T-helper 1 cell treated with Interleukin-12 subunit alpha and Interleukin-12 subunit beta and Interleukin-4 antibody, amounts not matched to agents 30 μg/mL and 1 μg/mL, for 36 hours (primary cell): ENCODE data around the gene HIC1.

Experiments used
- H3K27ac Mint-ChIP-seq: one replicate; pipeline ENCODE4 v1.8.0; 2021; ENCODE audit warnings: mild to moderate bottlenecking, mixed read lengths
- H3K27me3 Mint-ChIP-seq: one replicate; pipeline ENCODE4 v1.8.0; 2021; ENCODE audit warnings: low read depth, mixed read lengths
- H3K36me3 Mint-ChIP-seq: one replicate; pipeline ENCODE4 v1.8.0; 2021; ENCODE audit warnings: low read depth, mixed read lengths
- H3K4me1 Mint-ChIP-seq: one replicate; pipeline ENCODE4 v1.8.0; 2021; ENCODE audit warnings: low read depth, mixed read lengths
- H3K4me3 Mint-ChIP-seq: one replicate; pipeline ENCODE4 v1.8.0; 2021; ENCODE audit warnings: mild to moderate bottlenecking, moderate library complexity, mixed read lengths
- H3K9me3 Mint-ChIP-seq: one replicate; pipeline ENCODE4 v1.8.0; 2021; ENCODE audit warnings: mixed read lengths

HIC1 gene

DNA sequence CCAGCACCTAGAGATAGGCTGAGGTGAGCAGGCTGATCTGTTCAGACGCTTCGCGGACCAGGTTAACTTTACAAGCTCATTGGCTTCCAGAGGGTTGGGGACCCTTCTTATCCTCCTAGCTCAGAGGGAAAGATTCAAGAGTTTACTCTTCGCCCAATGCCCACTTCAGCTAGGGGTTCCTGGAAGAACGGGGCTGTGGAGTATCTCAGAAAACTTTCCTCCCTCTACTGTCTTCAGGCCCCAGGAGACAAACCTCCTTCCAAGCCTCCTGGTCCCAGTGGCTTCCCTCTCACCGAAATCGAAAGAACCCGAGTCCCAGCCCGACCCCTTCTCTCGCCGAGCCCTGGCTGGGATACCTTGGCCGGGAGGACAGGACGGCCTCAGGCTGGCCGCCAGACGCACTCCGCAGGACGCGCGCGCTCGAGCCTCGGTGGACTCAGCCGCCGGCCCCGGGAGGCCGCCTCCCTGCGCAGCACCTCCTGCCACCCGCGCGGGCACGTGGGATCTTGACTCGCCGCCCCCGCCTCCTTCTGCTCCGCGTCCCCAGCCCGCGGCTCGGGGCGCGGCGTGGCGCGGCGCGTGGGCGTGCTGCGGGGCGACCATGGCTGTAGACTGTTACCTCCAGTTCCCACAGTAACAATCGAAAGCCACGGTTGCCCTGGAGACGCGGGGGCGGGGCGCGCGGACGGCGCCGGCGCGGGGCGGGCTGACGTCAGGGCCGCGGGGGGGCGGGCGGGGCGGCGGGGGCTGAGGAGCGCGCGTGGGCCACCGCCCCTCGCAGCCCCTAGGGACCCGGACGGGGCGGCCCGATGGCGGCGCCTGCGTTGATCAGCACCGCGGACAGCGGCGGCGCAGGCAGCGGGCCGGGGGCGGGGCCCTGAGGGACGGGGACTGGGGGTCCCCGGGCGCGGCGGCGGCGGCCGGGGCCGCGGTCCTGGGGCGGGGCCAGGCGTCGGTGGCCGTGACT is 5.3 kb upstream of the HIC1 start:
- Mint-ChIP-seq H3K4me1 (peaks cover 27% of the 10 kb centered on the region), H3K9me3 (no peaks in the 10 kb centered on the region), H3K27ac (peak overlapping the region; percentile 43)

DNA sequence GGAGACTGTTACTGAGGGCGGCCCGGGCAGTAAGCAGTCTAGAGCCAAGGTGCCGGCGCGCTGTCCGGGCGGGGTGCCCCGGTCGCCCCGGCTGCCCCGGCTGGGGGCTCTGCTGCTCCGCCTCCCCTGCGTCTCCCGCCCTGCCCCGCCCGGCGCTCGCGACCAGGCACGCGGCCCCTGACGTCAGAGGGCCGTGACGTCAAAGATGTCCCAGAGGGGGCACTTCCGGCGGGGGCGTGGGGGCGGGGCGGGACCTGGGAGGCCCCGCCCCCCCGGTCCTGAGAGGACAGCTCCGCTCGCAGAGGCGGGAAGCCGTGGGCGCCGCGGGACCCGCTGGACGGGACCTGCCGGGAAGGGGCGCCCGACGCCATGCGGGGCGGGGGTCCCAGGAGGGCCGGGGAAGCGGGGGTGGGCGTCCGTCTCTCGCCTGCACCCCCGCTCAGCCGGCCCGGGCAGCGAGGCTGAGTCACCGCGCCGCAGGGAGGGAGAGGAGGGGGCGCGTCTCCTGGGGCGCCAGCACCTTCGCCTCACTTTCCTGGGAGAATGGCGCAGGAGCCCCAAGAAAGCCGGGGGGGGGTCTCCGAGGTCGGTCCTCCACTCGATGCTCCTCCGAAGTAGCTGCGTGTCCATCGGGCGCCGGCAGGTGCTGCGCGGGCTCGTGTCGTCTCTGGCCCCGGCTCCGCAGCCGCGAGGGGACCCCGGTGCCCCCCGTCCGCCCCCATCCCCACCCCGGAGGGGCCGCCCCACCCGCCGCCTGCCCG is 4.4 kb upstream of the HIC1 start:
- H3K4me3 Mint-ChIP-seq: no peak overlapping the region
- no peaks in the 10 kb centered on the region for H3K9me3 Mint-ChIP-seq
- no peak overlapping the region for H3K27ac Mint-ChIP-seq
- peaks cover 13% of the 10 kb centered on the region for H3K27me3 Mint-ChIP-seq
- H3K4me1 Mint-ChIP-seq: peaks cover 26% of the 10 kb centered on the region
- no peaks in the 10 kb centered on the region for H3K36me3 Mint-ChIP-seq

More for the DNA sequence above, 5.3 kb upstream of the HIC1 start:
- peaks cover 13% of the 10 kb centered on the region for H3K27me3 Mint-ChIP-seq
- peak overlapping the region; percentile 68 for H3K4me3 Mint-ChIP-seq
- H3K36me3 Mint-ChIP-seq: peaks cover 2% of the 10 kb centered on the region

DNA sequence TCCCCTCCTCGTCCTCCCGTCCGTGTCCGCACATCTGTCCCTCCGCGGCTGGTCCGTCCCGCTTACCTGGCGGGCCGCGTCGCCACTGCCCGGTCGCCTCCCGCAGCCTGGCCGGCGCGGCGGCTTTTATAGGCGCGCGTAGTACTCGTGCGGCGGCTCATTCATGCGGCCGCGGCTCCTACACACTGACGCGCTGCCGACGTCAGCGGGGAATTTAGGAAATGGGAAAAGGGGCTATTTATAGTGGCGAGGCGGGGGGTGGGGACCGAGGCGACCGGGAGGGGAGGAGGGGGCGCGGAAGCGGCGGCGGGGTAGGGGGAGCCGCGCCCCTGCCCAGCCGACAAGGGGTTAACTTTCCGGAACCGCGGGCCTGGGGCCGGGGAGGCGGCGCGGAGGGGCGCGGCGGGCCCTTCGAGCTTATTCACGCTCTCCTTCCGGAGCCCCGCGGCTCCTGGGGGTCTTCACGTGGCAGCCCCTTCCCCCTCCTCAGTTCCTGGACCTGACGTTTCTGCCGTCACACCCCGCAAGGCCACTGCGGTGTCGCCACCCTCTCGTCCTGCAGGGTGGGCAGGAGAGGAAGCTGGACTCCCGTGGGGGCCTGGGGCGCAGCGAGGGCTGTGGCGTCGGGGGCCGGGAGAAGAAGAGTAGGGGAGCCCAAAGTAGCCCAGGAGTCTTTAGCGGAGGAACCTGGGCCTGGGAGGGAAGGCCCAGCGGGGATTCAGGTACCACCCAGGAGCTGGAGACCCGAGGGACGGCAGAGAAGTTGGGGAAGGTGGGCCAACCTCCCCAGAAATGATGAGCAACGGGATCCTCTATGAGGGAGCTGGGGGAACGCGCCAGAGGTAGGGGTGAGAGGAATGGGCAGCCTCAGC is 3.6 kb upstream of the HIC1 start:
- H3K27ac Mint-ChIP-seq: peak overlapping the region; percentile 63
- peaks cover 26% of the 10 kb centered on the region for H3K4me1 Mint-ChIP-seq
- H3K36me3 Mint-ChIP-seq: no peaks in the 10 kb centered on the region
- no peaks in the 10 kb centered on the region for H3K9me3 Mint-ChIP-seq
- H3K4me3 Mint-ChIP-seq: peak overlapping the region; percentile 58
- peaks cover 13% of the 10 kb centered on the region for H3K27me3 Mint-ChIP-seq

DNA sequence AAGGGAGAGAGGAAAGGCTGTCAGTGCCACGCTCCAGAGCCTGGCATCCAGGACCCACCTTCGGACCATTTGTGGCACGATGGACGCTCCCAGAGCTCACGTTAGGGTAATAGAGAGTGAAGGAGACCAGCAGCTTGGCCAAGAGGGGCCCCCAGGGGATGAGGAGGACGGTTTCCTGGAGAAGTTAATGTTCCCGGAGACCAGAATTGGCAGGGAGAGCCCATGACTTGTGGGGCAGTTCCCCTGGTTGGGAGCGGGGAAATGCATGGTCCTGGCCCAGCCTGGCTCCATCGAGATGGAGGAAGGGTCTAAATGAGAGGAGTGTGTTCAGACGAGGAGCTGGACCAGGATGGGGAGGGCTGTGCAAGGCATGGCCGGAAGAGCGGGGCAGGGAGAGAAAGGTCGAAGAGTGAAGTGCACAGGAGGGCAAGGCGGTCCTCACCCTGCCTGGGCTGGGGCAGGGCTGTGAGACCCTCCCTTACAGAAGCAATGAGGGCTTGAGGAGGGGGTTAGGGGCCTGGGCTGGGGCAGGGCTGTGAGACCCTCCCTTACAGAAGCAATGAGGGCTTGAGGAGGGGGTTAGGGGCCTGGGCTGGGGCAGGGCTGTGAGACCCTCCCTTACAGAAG is 2.9 kb upstream of the HIC1 start:
- H3K36me3 Mint-ChIP-seq: no peaks in the 10 kb centered on the region
- peak overlapping the region; percentile 63 for H3K27ac Mint-ChIP-seq

DNA sequence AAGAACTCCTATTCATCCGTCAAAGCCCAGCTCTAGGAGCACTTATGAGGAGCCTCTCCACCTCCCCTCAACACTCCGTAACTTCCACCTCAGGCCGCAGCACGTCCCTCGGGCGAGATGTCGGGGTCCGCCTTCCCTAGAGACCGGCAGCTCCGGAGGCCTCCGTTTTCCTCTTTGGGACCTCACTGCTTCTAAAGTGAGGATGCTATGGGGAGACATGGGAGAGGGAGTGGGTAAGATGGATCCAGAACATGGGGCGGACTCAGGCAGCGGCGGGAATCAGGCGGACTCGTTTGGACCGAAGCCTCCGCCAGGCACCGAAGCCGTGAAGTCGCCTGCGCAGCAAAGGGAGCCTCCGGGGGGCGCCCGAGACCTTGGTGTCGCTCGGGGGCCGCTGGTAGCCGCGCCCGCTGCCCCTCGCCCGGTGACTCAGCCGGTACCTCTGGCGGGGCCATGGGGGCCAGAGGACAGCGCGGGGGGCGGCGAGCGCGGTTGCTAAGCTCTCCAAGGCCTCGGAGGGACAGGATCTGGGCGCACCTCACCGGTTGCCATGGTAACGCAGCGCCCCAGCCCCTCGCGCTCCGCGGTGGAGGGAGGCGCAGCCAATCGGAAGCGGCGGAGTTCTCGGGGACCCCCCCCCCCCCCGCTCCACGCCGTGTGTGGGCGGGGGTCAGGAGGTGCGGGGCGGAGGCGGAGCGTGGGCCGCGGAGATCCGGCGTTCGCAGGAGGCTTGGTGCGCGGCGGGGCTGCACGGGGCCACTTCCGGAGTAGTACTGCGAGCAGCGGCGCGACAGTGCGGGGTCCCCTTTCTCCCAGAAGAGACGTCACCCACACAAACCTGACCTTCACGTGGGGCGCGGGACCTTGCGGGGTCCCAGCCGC is 1.3 kb upstream of the HIC1 start:
- Mint-ChIP-seq H3K9me3 (no peaks in the 10 kb centered on the region), H3K27me3 (peaks cover 13% of the 10 kb centered on the region), H3K4me3 (peak overlapping the region; percentile 84), H3K27ac (peak overlapping the region; percentile 86), H3K4me1 (peaks cover 22% of the 10 kb centered on the region), H3K36me3 (peaks cover 2% of the 10 kb centered on the region)

More for the DNA sequence above, 2.9 kb upstream of the HIC1 start:
- H3K27me3 Mint-ChIP-seq: peaks cover 13% of the 10 kb centered on the region
- no peaks in the 10 kb centered on the region for H3K9me3 Mint-ChIP-seq
- peak overlapping the region; percentile 53 for H3K4me3 Mint-ChIP-seq
- peaks cover 26% of the 10 kb centered on the region for H3K4me1 Mint-ChIP-seq

DNA sequence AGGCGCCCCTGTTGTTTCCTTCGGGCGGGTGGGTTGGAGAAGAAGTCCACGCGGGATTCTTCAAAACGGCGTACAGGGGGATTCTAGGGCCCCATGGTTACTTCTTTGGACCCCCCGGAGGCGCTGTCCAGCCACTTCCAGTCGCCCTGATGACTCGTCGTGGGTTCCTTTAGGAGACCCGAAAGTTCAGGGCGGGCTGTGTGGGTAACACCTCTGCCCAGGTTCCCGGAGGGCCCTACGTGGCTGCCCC is 716 bp upstream of the HIC1 start:
- H3K36me3 Mint-ChIP-seq: peaks cover 2% of the 10 kb centered on the region
- H3K27me3 Mint-ChIP-seq: peaks cover 13% of the 10 kb centered on the region
- H3K4me1 Mint-ChIP-seq: peaks cover 18% of the 10 kb centered on the region
- H3K27ac Mint-ChIP-seq: peak overlapping the region; percentile 86
- peak overlapping the region; percentile 84 for H3K4me3 Mint-ChIP-seq
- H3K9me3 Mint-ChIP-seq: no peaks in the 10 kb centered on the region

DNA sequence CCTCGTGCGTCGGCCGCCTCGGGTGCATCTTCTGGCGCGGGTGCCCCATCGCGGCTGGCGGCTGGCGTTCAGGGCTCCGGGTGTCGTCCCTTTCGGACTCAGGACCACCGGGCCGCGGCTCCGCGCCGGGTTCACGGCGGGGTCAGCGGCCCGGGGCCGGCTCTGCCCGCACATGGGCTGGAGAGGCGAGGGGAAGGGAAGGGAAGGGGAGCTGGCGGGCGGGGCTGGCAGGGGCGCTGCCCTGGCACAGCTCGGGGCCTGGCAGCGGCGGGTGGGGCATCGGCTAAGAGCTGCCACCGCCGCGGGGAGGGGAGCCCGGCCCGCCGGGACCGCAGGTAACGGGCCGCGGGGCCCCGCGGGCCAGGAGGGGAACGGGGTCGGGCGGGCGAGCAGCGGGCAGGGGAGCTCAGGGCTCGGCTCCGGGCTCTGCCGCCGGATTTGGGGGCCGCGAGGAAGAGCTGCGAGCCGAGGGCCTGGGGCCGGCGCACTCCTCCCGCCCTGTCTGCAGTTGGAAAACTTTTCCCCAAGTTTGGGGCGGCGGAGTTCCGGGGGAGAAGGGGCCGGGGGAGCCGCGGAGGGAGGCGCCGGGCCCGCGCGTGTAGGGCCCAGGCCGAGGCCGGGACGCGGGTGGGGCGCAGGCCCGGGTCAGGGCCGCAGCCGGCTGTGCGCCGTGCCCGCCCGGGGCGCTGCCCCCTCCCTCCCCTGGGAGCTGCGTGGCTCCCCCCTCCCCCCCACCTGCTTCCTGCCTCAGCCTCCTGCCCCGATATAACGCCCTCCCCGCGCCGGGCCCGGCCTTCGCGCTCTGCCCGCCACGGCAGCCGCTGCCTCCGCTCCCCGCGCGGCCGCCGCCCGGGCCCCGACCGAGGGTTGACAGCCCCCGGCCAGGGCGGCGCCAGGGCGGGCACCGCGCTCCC is 646 bp downstream of the HIC1 start:
- H3K36me3 Mint-ChIP-seq: peaks cover 13% of the 10 kb centered on the region
- no peak overlapping the region for H3K27ac Mint-ChIP-seq
- peak overlapping the region; percentile 85 for H3K4me3 Mint-ChIP-seq
- no peaks in the 10 kb centered on the region for H3K9me3 Mint-ChIP-seq
- peaks cover 13% of the 10 kb centered on the region for H3K27me3 Mint-ChIP-seq
- H3K4me1 Mint-ChIP-seq: peaks cover 26% of the 10 kb centered on the region

DNA sequence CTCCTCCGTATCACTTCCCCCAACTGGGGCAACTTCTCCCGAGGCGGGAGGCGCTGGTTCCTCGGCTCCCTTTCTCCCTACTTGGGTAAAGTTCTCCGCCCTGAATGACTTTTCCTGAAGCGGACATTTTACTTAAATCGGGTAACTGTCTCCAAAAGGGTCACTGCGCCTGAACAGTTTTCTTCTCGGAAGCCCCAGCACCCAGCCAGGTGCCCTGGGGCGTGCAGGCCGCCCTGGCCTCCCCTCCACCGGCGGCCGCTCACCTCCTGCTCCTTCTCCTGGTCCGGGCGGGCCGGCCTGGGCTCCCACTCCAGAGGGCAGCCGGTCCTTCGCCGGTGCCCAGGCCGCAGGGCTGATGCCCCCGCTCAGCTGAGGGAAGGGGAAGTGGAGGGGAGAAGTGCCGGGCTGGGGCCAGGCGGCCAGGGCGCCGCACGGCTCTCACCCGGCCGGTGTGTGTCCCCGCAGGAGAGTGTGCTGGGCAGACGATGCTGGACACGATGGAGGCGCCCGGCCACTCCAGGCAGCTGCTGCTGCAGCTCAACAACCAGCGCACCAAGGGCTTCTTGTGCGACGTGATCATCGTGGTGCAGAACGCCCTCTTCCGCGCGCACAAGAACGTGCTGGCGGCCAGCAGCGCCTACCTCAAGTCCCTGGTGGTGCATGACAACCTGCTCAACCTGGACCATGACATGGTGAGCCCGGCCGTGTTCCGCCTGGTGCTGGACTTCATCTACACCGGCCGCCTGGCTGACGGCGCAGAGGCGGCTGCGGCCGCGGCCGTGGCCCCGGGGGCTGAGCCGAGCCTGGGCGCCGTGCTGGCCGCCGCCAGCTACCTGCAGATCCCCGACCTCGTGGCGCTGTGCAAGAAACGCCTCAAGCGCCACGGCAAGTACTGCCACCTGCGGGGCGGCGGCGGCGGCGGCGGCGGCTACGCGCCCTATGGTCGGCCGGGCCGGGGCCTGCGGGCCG is 1.6 kb downstream of the HIC1 start:
- Mint-ChIP-seq H3K9me3 (no peaks in the 10 kb centered on the region), H3K27me3 (peaks cover 12% of the 10 kb centered on the region), H3K27ac (peak overlapping the region; percentile 84), H3K4me1 (peaks cover 29% of the 10 kb centered on the region), H3K4me3 (peak overlapping the region; percentile 85), H3K36me3 (peaks cover 16% of the 10 kb centered on the region)

DNA sequence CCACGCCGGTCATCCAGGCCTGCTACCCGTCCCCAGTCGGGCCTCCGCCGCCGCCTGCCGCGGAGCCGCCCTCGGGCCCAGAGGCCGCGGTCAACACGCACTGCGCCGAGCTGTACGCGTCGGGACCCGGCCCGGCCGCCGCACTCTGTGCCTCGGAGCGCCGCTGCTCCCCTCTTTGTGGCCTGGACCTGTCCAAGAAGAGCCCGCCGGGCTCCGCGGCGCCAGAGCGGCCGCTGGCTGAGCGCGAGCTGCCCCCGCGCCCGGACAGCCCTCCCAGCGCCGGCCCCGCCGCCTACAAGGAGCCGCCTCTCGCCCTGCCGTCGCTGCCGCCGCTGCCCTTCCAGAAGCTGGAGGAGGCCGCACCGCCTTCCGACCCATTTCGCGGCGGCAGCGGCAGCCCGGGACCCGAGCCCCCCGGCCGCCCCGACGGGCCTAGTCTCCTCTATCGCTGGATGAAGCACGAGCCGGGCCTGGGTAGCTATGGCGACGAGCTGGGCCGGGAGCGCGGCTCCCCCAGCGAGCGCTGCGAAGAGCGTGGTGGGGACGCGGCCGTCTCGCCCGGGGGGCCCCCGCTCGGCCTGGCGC is 2.4 kb downstream of the HIC1 start:
- H3K4me3 Mint-ChIP-seq: peak overlapping the region; percentile 21
- H3K9me3 Mint-ChIP-seq: no peaks in the 10 kb centered on the region
- no peak overlapping the region for H3K27ac Mint-ChIP-seq

DNA sequence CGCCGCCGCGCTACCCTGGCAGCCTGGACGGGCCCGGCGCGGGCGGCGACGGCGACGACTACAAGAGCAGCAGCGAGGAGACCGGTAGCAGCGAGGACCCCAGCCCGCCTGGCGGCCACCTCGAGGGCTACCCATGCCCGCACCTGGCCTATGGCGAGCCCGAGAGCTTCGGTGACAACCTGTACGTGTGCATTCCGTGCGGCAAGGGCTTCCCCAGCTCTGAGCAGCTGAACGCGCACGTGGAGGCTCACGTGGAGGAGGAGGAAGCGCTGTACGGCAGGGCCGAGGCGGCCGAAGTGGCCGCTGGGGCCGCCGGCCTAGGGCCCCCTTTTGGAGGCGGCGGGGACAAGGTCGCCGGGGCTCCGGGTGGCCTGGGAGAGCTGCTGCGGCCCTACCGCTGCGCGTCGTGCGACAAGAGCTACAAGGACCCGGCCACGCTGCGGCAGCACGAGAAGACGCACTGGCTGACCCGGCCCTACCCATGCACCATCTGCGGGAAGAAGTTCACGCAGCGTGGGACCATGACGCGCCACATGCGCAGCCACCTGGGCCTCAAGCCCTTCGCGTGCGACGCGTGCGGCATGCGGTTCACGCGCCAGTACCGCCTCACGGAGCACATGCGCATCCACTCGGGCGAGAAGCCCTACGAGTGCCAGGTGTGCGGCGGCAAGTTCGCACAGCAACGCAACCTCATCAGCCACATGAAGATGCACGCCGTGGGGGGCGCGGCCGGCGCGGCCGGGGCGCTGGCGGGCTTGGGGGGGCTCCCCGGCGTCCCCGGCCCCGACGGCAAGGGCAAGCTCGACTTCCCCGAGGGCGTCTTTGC is 3.1 kb downstream of the HIC1 start:
- H3K4me1 Mint-ChIP-seq: peaks cover 34% of the 10 kb centered on the region

More for the DNA sequence above, 2.4 kb downstream of the HIC1 start:
- Mint-ChIP-seq H3K36me3 (peaks cover 23% of the 10 kb centered on the region), H3K27me3 (peaks cover 6% of the 10 kb centered on the region), H3K4me1 (peaks cover 31% of the 10 kb centered on the region)

More for the DNA sequence above, 3.1 kb downstream of the HIC1 start:
- Mint-ChIP-seq H3K36me3 (peaks cover 27% of the 10 kb centered on the region), H3K27ac (peak overlapping the region; percentile 83), H3K27me3 (peaks cover 4% of the 10 kb centered on the region), H3K9me3 (no peaks in the 10 kb centered on the region), H3K4me3 (peak overlapping the region; percentile 75)
